ENCODE data around the gene OR7G2.
A peak's percentile ranks its signal among the peaks of the same experiment; 100 is the strongest.

The OR7G2 gene

DNA sequence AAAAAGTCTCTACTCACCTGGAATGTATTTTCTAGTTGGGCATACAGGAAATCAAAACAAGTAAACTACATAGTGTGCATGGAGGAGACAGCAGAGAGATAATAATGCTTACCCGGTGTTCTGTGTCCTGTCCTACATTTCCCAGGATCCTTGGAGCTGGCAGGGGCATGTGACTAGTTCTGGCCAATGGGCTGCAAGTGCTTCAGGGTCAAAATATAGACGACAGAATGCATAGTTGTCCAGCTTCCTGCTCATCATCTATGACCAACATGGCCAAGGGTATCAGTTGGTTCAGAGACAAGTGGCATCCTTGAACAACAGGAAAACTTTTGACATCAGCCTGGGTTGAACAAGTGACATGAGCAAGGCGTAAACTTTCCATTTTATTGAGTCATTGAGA lies 41.4 kb upstream of the OR7G2 start:
- ChIA-PET CTCF (no interaction called here), POLR2A (ENCODE audit: low non-redundant PET) (no interaction called here)
- H3K27ac ChIP-seq = no peak overlapping the region
- no peak for DNase-seq (ENCODE audit: low spot score)
- TF ChIP-seq, protein P1, sequence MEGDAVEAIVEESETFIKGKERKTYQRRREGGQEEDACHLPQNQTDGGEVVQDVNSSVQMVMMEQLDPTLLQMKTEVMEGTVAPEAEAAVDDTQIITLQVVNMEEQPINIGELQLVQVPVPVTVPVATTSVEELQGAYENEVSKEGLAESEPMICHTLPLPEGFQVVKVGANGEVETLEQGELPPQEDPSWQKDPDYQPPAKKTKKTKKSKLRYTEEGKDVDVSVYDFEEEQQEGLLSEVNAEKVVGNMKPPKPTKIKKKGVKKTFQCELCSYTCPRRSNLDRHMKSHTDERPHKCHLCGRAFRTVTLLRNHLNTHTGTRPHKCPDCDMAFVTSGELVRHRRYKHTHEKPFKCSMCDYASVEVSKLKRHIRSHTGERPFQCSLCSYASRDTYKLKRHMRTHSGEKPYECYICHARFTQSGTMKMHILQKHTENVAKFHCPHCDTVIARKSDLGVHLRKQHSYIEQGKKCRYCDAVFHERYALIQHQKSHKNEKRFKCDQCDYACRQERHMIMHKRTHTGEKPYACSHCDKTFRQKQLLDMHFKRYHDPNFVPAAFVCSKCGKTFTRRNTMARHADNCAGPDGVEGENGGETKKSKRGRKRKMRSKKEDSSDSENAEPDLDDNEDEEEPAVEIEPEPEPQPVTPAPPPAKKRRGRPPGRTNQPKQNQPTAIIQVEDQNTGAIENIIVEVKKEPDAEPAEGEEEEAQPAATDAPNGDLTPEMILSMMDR (conservative IDR thresholded peaks at IDR 0.05; ENCODE audit: low read depth) = no peak

- POLR2A ChIA-PET (ENCODE audit: low non-redundant PET) = no interaction called here
- CTCF ChIA-PET = no interaction called here
- TF ChIP-seq, protein P1 (conservative IDR thresholded peaks at IDR 0.05; ENCODE audit: low read depth) = no peak
- H3K27ac ChIP-seq = no peak overlapping the region
- no peak for DNase-seq (ENCODE audit: low spot score)
Observed at GRCh38 chr19:9146882-9147281, 39.6 kb upstream of the OR7G2 start.

DNA sequence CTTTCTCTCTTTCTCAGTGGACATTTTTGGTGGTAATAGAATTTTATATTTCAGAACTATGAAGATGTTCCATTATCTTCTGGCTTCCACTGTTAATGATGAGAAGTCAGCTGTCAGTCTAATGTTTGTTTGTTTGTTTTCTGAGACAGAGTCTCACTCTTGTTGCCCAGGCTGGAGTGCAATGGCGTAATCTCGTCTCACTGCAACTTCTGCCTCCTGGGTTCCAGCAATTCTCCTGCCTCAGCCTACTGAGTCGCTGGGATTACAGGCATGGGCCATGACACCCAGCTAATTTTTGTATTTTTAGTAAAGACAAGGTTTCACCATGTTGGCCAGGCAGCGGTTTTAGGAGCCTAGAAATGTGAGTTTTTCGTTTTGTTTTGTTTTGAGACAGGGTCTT lies 37.6 kb upstream of the OR7G2 start:
- POLR2A ChIA-PET (ENCODE audit: low non-redundant PET) = no interaction called here
- CTCF ChIA-PET = no interaction called here
- TF ChIP-seq, protein P1 (conservative IDR thresholded peaks at IDR 0.05; ENCODE audit: low read depth) = no peak
- H3K27ac ChIP-seq = no peak overlapping the region
- no peak for DNase-seq (ENCODE audit: low spot score)

DNA sequence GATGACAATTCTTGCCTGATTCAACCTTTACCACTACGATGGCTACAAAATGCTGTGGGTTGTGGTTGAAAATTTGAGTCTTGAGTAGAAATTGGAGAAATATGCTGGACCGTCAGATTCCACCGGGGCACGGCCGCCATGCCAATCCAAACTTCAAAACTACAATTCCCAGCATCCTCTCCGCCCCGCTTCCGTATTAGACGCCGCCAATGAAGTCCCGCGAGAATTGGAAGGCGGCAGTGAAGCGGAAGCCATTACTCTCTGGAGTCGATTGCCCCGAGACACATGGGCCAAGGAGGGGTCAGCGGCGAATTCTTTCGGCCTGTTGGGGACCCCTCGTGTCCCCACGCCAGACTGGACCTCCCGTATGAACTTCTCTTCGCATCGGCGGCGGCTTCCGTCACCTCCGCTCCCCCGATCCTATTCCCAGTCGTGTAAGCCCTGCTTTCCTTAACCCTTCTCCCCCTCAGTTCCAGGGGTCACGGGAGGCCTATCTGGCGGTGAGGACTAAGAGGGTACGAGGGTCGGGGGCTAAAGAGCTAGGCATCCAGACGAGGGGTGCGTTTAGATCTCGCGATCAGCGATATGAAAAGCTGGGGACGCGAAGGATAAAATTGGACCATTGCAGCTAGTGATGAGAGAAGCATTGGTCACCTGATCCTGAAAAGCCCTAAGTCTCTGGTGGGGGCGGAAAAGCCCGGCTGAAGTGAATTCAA lies 33.0 kb upstream of the OR7G2 start, which contains the start of gene ZNF317:
Gene ZNF317, plus strand, starts transcription at position 239 of the 716 bp plus-strand sequence. CDS start 15,620 bp downstream, outside the sequence.
- CTCF ChIA-PET = interaction anchor here (0.5 kb wide), 1 partner anchor 443 kb away, joined by 3 read pairs; no protein-coding TSS in a partner anchor
- POLR2A ChIA-PET (ENCODE audit: low non-redundant PET) = no interaction called here
- H3K27ac ChIP-seq = peak within 1 kb of the TSS; percentile 69
- peak; percentile 87 for DNase-seq (ENCODE audit: low spot score)
- TF ChIP-seq, protein P1 (conservative IDR thresholded peaks at IDR 0.05; ENCODE audit: low read depth) = no peak

DNA sequence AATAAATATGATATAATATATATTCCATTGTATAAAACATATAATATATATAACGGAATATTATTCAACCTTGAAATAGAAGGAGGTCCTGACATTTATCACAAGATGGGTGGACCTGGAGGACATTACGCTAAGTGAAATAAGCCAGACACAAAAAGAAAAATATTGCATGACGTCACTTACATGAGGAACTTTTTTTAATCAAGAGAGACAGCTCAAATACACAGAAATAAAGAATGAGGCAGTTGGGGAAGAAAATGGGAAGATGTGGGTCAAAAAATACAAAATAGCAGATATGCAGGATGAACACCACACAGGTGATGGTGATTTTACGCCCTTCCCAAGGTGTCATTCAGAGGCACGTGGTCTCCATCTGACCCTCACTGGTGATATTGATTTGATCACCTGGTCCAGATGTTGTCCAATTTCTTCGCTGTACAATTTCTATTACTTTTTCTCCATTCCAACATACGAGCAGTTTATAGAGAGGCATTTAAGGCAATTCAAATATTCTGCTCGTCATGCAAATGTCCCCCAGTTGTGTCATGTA lies 32.4 kb upstream of the OR7G2 start:
- TF ChIP-seq, protein P1 (conservative IDR thresholded peaks at IDR 0.05; ENCODE audit: low read depth) = no peak

DNA sequence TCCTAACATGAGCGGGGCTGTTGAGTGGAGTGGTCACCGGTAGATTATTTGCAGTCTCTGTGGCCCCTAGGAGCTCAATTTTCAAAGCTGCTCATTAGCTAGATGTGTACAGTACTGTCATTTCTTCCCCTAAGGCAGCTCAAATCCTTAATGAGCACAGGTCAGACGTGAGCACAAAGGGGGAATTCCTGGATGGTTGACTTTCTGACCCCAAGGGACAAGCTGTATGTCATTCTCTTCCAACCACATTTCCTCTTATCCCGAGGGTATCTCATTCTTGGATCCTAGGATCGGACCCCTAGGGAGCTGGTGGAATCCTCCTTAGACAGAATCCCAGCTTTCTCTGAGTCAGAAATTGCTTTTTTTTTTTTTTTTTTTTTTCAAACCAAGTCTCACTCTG lies 25.1 kb upstream of the OR7G2 start:
- POLR2A ChIA-PET (ENCODE audit: low non-redundant PET) = interaction anchor here (0.7 kb wide), 1 partner anchor 569 kb away, joined by 5 read pairs; no protein-coding TSS in a partner anchor
- CTCF ChIA-PET = interaction anchor here (0.6 kb wide), 2 partner anchors 753 to 1070 kb away, joined by 3 to 5 read pairs; no protein-coding TSS in a partner anchor
- TF ChIP-seq, protein P1 (conservative IDR thresholded peaks at IDR 0.05; ENCODE audit: low read depth) = no peak

More for the DNA sequence above, 32.4 kb upstream of the OR7G2 start:
- H3K27ac ChIP-seq = no peak overlapping the region
- CTCF ChIA-PET = no interaction called here
- DNase-seq (ENCODE audit: low spot score) = no peak
- POLR2A ChIA-PET (ENCODE audit: low non-redundant PET) = no interaction called here

More for the DNA sequence above, 25.1 kb upstream of the OR7G2 start:
- H3K27ac ChIP-seq = no peak overlapping the region
- no peak for DNase-seq (ENCODE audit: low spot score)

Measured in RWPE1 (cell line).